LNCAP (cell line): ENCODE results near the gene NT5M.

Experiments used
- TF ChIP-seq, protein P1 (sequence below): fragments of 450-650 bp; IDR thresholded peaks from 2 replicates; pipeline ENCODE4 v1.5.1; 2017; ENCODE audit warnings: mild to moderate bottlenecking

NT5M gene

GRCh38 chr17:17367931-17368330 is 64.8 kb downstream of the NT5M start:
- TF ChIP-seq, protein P1, sequence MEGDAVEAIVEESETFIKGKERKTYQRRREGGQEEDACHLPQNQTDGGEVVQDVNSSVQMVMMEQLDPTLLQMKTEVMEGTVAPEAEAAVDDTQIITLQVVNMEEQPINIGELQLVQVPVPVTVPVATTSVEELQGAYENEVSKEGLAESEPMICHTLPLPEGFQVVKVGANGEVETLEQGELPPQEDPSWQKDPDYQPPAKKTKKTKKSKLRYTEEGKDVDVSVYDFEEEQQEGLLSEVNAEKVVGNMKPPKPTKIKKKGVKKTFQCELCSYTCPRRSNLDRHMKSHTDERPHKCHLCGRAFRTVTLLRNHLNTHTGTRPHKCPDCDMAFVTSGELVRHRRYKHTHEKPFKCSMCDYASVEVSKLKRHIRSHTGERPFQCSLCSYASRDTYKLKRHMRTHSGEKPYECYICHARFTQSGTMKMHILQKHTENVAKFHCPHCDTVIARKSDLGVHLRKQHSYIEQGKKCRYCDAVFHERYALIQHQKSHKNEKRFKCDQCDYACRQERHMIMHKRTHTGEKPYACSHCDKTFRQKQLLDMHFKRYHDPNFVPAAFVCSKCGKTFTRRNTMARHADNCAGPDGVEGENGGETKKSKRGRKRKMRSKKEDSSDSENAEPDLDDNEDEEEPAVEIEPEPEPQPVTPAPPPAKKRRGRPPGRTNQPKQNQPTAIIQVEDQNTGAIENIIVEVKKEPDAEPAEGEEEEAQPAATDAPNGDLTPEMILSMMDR: no peak

- TF ChIP-seq, protein P1: no peak
Measured at GRCh38 chr17:17370711-17371110, 67.5 kb downstream of the NT5M start.

- TF ChIP-seq, protein P1: no peak
Measured at GRCh38 chr17:17372856-17373520, 69.8 kb downstream of the NT5M start.

- TF ChIP-seq, protein P1: no peak
Measured at GRCh38 chr17:17375841-17376240, 72.7 kb downstream of the NT5M start.

DNA sequence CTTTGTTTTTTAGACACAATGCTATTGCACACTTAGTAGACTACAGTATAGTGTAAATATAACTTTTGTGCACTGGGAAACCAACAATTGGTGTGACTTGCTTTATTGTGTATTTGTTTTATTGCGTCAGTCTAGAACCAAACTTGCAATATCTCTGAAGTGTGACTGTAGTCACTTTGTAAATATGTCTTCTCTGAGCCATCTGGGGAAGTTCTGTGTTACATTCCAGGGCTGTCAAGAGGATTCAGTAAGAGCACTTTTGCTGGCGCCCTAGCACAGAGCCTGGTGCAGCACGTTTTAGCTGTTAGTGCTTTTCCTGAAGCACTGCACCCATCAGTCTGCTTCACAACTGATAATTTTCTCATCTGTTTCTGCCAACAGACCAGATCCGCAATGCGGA is 73.2 kb downstream of the NT5M start:
- TF ChIP-seq, protein P1: no peak

DNA sequence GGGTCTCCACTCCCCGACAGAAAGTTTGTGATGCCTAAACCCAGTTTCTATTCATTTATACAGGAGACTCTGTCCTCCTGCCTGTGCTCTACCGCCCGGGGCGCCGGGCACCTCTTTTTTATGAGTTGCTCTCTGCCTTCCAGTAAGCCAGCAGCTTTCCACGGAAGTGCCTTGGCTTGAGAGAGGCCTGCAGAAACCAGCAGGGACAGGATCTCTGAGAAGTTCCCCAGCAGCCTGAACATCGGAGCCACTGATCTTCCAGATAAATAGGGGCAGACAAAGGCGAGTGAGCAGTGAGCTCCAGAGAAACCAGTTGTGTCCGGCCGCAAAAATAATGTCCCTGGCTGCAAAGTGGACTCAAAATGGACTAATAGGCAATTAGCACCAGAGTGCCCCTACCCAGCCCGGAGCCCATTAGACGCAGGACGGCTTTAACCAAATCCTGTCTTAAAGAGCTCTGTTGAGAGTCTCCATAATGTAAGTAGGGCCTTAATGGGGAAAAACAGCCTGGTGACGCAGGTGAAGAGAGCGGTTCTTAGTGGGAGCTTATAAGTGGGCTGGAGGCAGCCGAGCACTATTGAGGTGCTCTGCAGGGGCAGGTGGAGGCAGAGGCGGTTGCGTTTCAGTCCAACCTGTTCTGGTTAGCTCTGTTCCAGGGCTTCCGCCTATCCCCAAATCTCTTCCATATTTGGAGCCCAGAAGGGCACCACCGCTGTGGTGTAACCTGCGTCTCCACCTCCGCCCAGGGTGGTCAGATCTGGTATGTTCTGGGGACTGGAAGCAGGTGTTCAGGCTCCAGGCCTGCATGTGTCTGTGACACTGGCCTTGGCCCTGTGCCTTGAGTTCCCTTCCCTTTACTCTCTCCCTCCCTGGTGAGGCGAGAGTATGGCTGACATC is 74.1 kb downstream of the NT5M start:
- TF ChIP-seq, protein P1: no peak

DNA sequence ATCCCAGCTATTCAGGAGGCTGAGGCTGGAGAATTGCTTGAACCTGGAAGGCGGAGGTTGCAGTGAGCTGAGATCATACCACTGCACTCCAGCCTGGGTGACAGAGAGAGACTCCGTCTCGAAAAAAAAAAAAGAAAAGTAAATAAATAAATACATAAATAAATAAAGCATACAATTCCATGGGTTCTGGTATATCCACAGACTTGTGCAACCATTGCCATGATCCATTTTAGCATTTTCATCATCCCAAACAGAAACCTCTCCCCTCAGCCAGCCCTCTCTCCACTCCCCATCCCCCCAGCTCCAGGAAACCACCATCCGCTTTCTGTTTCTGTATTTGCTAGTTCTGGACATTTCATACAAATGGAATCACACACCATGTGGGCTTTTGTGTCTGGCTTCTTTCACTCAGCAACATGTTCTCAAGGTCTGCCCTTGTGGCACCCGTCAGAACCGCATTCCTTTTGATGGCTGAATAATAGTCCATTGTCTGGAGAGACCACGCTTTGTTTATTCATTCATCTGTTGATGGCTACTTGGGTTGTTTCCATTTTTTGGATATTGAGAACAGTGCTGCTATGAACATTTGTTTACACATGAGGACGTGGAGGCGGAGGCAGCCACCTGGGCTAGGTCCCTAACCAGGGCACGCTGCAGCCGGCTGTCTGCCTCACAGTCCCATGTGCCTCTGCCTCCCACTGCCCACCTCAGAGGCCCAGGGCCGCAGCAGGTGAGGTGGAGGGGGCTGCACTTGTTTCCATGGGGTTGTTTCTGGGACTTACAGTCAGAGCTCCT is 76.2 kb downstream of the NT5M start:
- TF ChIP-seq, protein P1: no peak
